ENCODE measurements around the gene RNASEL. TPM values are rescaled to one million over a fixed set of nuclear protein-coding genes. Genes with fewer than 3 reads are reported as not detected.

RNASEL gene
- total and polyA plus RNA-seq, 2 donors (not counting 1 experiment from before 2014, with no cell fraction given), result 6.9 to 18.1 TPM

- Mint-ChIP-seq H3K9me3 (ENCODE audit: insufficient read depth) (peaks cover 3% of the 10 kb centered on the region), H3K4me3 (peak overlapping the region; percentile 0), H3K27ac (peak overlapping the region; percentile 1), H3K4me1 (peaks cover 40% of the 10 kb centered on the region), H3K27me3 (no peaks in the 10 kb centered on the region)
- CTCF ChIA-PET, result interaction anchor here (4.4 kb wide), 1 partner anchor 162 kb away, joined by 19 read pairs; no protein-coding TSS in a partner anchor
- no peaks in the 10 kb centered on the region for H3K27me3 ChIP-seq (replicated peaks in 1 of 4; ENCODE audit: control extremely low read depth in 1 of 4, control insufficient read depth in 3 of 4, insufficient read depth in 4 of 4, low read length in 3 of 4)
- WGBS (ENCODE audit: insufficient coverage), result 100% methylated on average over 1 of the region's 2 CpGs
- DNase-seq (no peak), ATAC-seq (ENCODE audit: low read depth) (no peak)
- no peak for TF ChIP-seq EZH2 (IDR thresholded peaks at IDR 0.05; ENCODE audit: borderline replicate concordance, insufficient read depth, low read depth, low read length, poor library complexity, severe bottlenecking)
- no peak for TF ChIP-seq CTCF (IDR thresholded peaks at IDR 0.05)
- H3K79me2 ChIP-seq (ENCODE audit: control insufficient read depth, insufficient read depth, low read length), result no peaks in the 10 kb centered on the region
- no peaks in the 10 kb centered on the region for H4K20me1 ChIP-seq (ENCODE audit: control insufficient read depth, insufficient read depth, low read length, poor library complexity, severe bottlenecking)
- no peak overlapping the region for H3K4me3 ChIP-seq (ENCODE audit: control extremely low read depth in 1 of 5, extremely low read depth in 1 of 5, insufficient read depth in 1 of 5, low read depth in 2 of 5, low read length in 4 of 5)
- peaks cover 25 to 30% of the 10 kb centered on the region in 2 donors for H3K4me1 ChIP-seq (ENCODE audit: control insufficient read depth in 2 of 2, insufficient read depth in 2 of 2, low read length in 2 of 2)
- H3K9me3 ChIP-seq (ENCODE audit: control extremely low read depth in 1 of 3, control insufficient read depth in 2 of 3, insufficient read depth in 1 of 3, low read length in 2 of 3), result no peaks in the 10 kb centered on the region
- POLR2A ChIA-PET, result no interaction called here
- intact Hi-C loops (cut with micrococcal nuclease), result no loop called here
- H2AFZ ChIP-seq (ENCODE audit: insufficient read depth, low read depth, low read length, poor library complexity, severe bottlenecking), result no peak overlapping the region
- H3K36me3 ChIP-seq (replicated peaks in 1 of 2; ENCODE audit: control extremely low read depth in 1 of 2, control insufficient read depth in 1 of 2, extremely low read depth in 1 of 2, insufficient read depth in 2 of 2, low read length in 1 of 2), result no peaks in the 10 kb centered on the region
- H3K4me2 ChIP-seq (replicated peaks; ENCODE audit: low read depth, low read length, poor library complexity, severe bottlenecking), result no peak overlapping the region
- no peak overlapping the region for H3K27ac ChIP-seq (ENCODE audit: low read length in 2 of 2)
- H3K9ac ChIP-seq (ENCODE audit: low read length), result no peak overlapping the region
Observed at GRCh38 chr1:182621906-182622305, 32.9 kb upstream of the RNASEL start.

- no peak for TF ChIP-seq EZH2 (IDR thresholded peaks at IDR 0.05; ENCODE audit: borderline replicate concordance, insufficient read depth, low read depth, low read length, poor library complexity, severe bottlenecking)
- no peak for TF ChIP-seq CTCF (IDR thresholded peaks at IDR 0.05)
- no peak overlapping the region for H3K4me3 Mint-ChIP-seq
- Histone ChIP-seq H3K4me1 (ENCODE audit: control insufficient read depth in 2 of 2, insufficient read depth in 2 of 2, low read length in 2 of 2) (peaks cover 32 to 38% of the 10 kb centered on the region in 2 donors), H3K36me3 (replicated peaks in 1 of 2; ENCODE audit: control extremely low read depth in 1 of 2, control insufficient read depth in 1 of 2, extremely low read depth in 1 of 2, insufficient read depth in 2 of 2, low read length in 1 of 2) (no peaks in the 10 kb centered on the region), H3K27ac (ENCODE audit: low read length in 2 of 2) (no peak overlapping the region), H3K27me3 (replicated peaks in 1 of 4; ENCODE audit: control extremely low read depth in 1 of 4, control insufficient read depth in 3 of 4, insufficient read depth in 4 of 4, low read length in 3 of 4) (no peaks in the 10 kb centered on the region), H3K4me2 (replicated peaks; ENCODE audit: low read depth, low read length, poor library complexity, severe bottlenecking) (no peak overlapping the region), H3K9ac (ENCODE audit: low read length) (no peak overlapping the region), H2AFZ (ENCODE audit: insufficient read depth, low read depth, low read length, poor library complexity, severe bottlenecking) (no peak overlapping the region), H3K79me2 (ENCODE audit: control insufficient read depth, insufficient read depth, low read length) (no peaks in the 10 kb centered on the region), H3K4me3 (ENCODE audit: control extremely low read depth in 1 of 5, extremely low read depth in 1 of 5, insufficient read depth in 1 of 5, low read depth in 2 of 5, low read length in 4 of 5) (no peak overlapping the region), H4K20me1 (ENCODE audit: control insufficient read depth, insufficient read depth, low read length, poor library complexity, severe bottlenecking) (no peaks in the 10 kb centered on the region), H3K9me3 (ENCODE audit: control extremely low read depth in 1 of 3, control insufficient read depth in 2 of 3, insufficient read depth in 1 of 3, low read length in 2 of 3) (no peaks in the 10 kb centered on the region)
- ATAC-seq (ENCODE audit: low read depth) (no peak), DNase-seq (no peak)
- CTCF ChIA-PET, result interaction anchor here (1.0 to 4.4 kb wide), 4 partner anchors 13 to 162 kb away, joined by 3 to 19 read pairs (median 4); no protein-coding TSS in a partner anchor
- H3K4me1 Mint-ChIP-seq, result peaks cover 49% of the 10 kb centered on the region
- no peak overlapping the region for H3K27ac Mint-ChIP-seq
- no peaks in the 10 kb centered on the region for H3K27me3 Mint-ChIP-seq
- peaks cover 3% of the 10 kb centered on the region for H3K9me3 Mint-ChIP-seq (ENCODE audit: insufficient read depth)
- POLR2A ChIA-PET, result no interaction called here
- intact Hi-C loops (cut with micrococcal nuclease), result no loop called here
Observed at GRCh38 chr1:182620924-182621585, 32.0 kb upstream of the RNASEL start.

Data from B cell (primary cell).